ENCODE data around the gene ARHGAP33. TPM values are rescaled to one million over a fixed set of nuclear protein-coding genes. Genes with fewer than 3 reads are reported as not detected.

The ARHGAP33 gene
- total RNA-seq, 1 donor from 2014 or later: 46.3 TPM

- Mint-ChIP-seq H3K9me3 (ENCODE audit: low read depth) (no peaks in the 10 kb centered on the region), H3K4me3 (ENCODE audit: low read depth) (peak overlapping the region; percentile 76), H3K27ac (peak overlapping the region; percentile 98), H3K4me1 (ENCODE audit: low read depth) (peaks cover 14% of the 10 kb centered on the region), H3K36me3 (ENCODE audit: insufficient read depth) (peaks cover 7% of the 10 kb centered on the region), H3K27me3 (no peaks in the 10 kb centered on the region)
- DNase-seq (ENCODE audit: low spot score, unreplicated experiment): no peak
- peak; percentile 19 for TF ChIP-seq CTCF (IDR thresholded peaks at IDR 0.05; ENCODE audit: unreplicated experiment)
These were observed 34.2 kb upstream of the ARHGAP33 start for GRCh38 chr19:35741203-35741515.

GRCh38 chr19:35742121-35742724 lies 33.1 kb upstream of the ARHGAP33 start, which contains the start of gene IGFLR1:
TSS of gene IGFLR1 (minus strand) at chr19:35742452. CDS start at chr19:35741180, 1,272 bp downstream.
- no peak for TF ChIP-seq CTCF (IDR thresholded peaks at IDR 0.05; ENCODE audit: unreplicated experiment)
- peak within 1 kb of the TSS; percentile 31 for H3K27ac Mint-ChIP-seq
- peaks cover 4% of the 10 kb centered on the region for H3K36me3 Mint-ChIP-seq (ENCODE audit: insufficient read depth)
- H3K27me3 Mint-ChIP-seq: no peaks in the 10 kb centered on the region
- peak within 1 kb of the TSS; percentile 44 for H3K4me3 Mint-ChIP-seq (ENCODE audit: low read depth)
- no peaks in the 10 kb centered on the region for H3K9me3 Mint-ChIP-seq (ENCODE audit: low read depth)
- no peak for DNase-seq (ENCODE audit: low spot score, unreplicated experiment)
- peaks cover 19% of the 10 kb centered on the region for H3K4me1 Mint-ChIP-seq (ENCODE audit: low read depth)

- peak overlapping the region; percentile 100 for H3K27ac Mint-ChIP-seq
These were observed 31.5 kb upstream of the ARHGAP33 start for GRCh38 chr19:35743640-35744429.

GRCh38 chr19:35744430-35745327 lies 30.7 kb upstream of the ARHGAP33 start:
- peak overlapping the region; percentile 98 for H3K4me3 Mint-ChIP-seq (ENCODE audit: low read depth)
- H3K36me3 Mint-ChIP-seq (ENCODE audit: insufficient read depth): peaks cover 3% of the 10 kb centered on the region
- H3K4me1 Mint-ChIP-seq (ENCODE audit: low read depth): peaks cover 31% of the 10 kb centered on the region
- DNase-seq (ENCODE audit: low spot score, unreplicated experiment): peak; percentile 88
- peak; percentile 48 for TF ChIP-seq CTCF (IDR thresholded peaks at IDR 0.05; ENCODE audit: unreplicated experiment)
- no peaks in the 10 kb centered on the region for H3K9me3 Mint-ChIP-seq (ENCODE audit: low read depth)
- no peaks in the 10 kb centered on the region for H3K27me3 Mint-ChIP-seq
- peak overlapping the region; percentile 100 for H3K27ac Mint-ChIP-seq

More at GRCh38 chr19:35743640-35744429, 31.5 kb upstream of the ARHGAP33 start:
- H3K4me3 Mint-ChIP-seq (ENCODE audit: low read depth): peak overlapping the region; percentile 98
- TF ChIP-seq CTCF (IDR thresholded peaks at IDR 0.05; ENCODE audit: unreplicated experiment): no peak
- no peaks in the 10 kb centered on the region for H3K9me3 Mint-ChIP-seq (ENCODE audit: low read depth)
- no peaks in the 10 kb centered on the region for H3K27me3 Mint-ChIP-seq
- no peak for DNase-seq (ENCODE audit: low spot score, unreplicated experiment)
- peaks cover 28% of the 10 kb centered on the region for H3K4me1 Mint-ChIP-seq (ENCODE audit: low read depth)
- H3K36me3 Mint-ChIP-seq (ENCODE audit: insufficient read depth): peaks cover 3% of the 10 kb centered on the region

Data from progenitor cell of endocrine pancreas (in vitro differentiated cells).